Astrocyte (in vitro differentiated cells and primary cell): ENCODE results near the gene CNTN2.

ENCODE experiments used
- EZH2 ChIP-seq: IDR thresholded peaks from 2 replicates; pipeline ENCODE4 v1.6.1; 2012; ENCODE audit warnings: mild to moderate bottlenecking, low read length, inconsistent platforms; ENCODE audit not compliant: insufficient read depth
- TF ChIP-seq, protein P1 (sequence below): IDR thresholded peaks from 2 replicates; pipeline ENCODE4 v1.5.1; 2011; ENCODE audit warnings: low read depth, mild to moderate bottlenecking, inconsistent platforms, low read length, moderate library complexity; ENCODE audit not compliant: insufficient read depth

DNA sequence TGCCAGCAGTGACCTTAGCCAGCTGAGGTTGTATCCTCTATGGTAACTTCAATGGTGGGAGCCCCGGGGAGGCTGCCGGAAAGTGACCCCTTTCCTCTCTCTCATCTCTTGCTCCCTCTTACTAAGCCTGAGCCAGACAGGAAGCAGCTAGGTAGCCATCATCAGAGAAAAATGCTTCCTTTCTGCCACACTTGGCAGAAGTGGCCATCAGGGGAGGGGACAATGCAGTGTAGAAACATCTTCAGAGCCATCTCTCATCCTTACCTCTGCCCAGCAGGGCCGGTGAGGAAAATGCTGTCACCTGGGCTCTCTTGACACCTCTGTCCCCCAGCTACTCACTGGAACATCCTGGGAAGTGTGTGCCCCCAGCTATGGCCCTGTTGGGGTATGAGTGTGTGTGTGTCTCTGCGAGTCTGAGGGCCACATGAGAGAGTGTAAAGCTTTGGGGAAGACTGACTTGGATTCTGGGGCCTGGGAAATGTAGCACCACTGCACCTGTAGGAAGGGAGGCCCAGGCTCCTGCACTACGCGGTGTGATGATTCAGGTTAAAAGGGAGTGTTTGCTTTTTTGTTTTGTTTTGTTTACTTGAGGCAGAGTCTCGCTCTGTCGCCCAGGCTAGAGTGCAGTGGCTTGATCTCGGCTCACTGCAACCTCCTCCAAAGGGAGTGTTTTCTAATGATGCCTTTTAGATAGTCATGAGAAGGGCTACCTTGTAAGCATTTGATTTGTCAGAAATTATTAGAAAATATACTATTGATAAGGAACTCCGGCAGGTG lies 48.7 kb upstream of the CNTN2 start:
- TF ChIP-seq, protein P1, sequence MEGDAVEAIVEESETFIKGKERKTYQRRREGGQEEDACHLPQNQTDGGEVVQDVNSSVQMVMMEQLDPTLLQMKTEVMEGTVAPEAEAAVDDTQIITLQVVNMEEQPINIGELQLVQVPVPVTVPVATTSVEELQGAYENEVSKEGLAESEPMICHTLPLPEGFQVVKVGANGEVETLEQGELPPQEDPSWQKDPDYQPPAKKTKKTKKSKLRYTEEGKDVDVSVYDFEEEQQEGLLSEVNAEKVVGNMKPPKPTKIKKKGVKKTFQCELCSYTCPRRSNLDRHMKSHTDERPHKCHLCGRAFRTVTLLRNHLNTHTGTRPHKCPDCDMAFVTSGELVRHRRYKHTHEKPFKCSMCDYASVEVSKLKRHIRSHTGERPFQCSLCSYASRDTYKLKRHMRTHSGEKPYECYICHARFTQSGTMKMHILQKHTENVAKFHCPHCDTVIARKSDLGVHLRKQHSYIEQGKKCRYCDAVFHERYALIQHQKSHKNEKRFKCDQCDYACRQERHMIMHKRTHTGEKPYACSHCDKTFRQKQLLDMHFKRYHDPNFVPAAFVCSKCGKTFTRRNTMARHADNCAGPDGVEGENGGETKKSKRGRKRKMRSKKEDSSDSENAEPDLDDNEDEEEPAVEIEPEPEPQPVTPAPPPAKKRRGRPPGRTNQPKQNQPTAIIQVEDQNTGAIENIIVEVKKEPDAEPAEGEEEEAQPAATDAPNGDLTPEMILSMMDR: no peak
- no peak for TF ChIP-seq EZH2
